BLaER1 (cell line): ENCODE data around the gene MAPK10.
"Not testable (repeated sequence)": the region's sequence is repeated elsewhere in the genome, so short reads cannot be mapped to it uniquely, and the experiment has no call there.

Experiments
- H3K27ac ChIP-seq: shearing (Covaris generic); formaldehyde crosslinking; 2 replicates; pipeline ENCODE4 v1.8.1; 2022
- H3K27me3 ChIP-seq: shearing (Covaris generic); formaldehyde crosslinking; 2 replicates; pipeline ENCODE4 v1.8.1; 2022
- H3K36me3 ChIP-seq: shearing (Covaris generic); formaldehyde crosslinking; 2 replicates; pipeline ENCODE4 v1.8.1; 2022
- H3K4me1 ChIP-seq: shearing (Covaris generic); formaldehyde crosslinking; 2 replicates; pipeline ENCODE4 v1.8.1; 2022
- H3K4me2 ChIP-seq: shearing (Covaris generic); formaldehyde crosslinking; 2 replicates; pipeline ENCODE4 v1.8.1; 2022
- H3K4me3 ChIP-seq: shearing (Covaris generic); formaldehyde crosslinking; 2 replicates; pipeline ENCODE4 v1.8.1; 2022
- H3K9ac ChIP-seq: shearing (Covaris generic); formaldehyde crosslinking; 2 replicates; pipeline ENCODE4 v1.8.1; 2022
- H3K9me3 ChIP-seq: shearing (Covaris generic); formaldehyde crosslinking; 2 replicates; pipeline ENCODE4 v1.8.1; 2022
- H4K20me1 ChIP-seq: shearing (Covaris generic); formaldehyde crosslinking; 2 replicates; pipeline ENCODE4 v1.8.1; 2022
- Cebpa-rat ChIP-seq: shearing (Covaris generic); IDR thresholded peaks from 2 replicates; pipeline ENCODE4 v1.8.1; 2022

MAPK10 gene

DNA sequence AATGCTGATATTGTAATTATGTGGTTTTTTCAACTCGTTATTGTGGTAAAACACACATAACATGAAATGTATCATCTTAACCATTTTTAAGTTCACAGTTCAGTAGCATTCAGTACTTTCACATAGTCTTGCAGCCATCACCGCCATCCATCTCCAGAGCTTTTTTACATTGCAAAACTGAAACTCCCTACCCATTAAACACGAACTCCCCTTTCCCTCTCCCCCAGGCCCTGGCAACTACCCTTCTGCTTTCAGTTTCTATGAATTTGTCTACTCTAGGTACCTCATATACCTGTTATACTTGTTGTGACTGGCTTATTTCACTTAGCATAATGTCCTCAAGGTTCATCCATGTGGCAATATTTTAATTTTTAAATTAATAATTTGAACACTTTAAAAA lies 380.6 kb downstream of the MAPK10 start:
- Histone ChIP-seq H4K20me1 (no peaks in the 10 kb centered on the region), H3K27ac (no peak overlapping the region), H3K9me3 (no peaks in the 10 kb centered on the region), H3K4me1 (no peaks in the 10 kb centered on the region), H3K9ac (no peak overlapping the region), H3K4me2 (no peak overlapping the region), H3K4me3 (no peak overlapping the region), H3K27me3 (no peaks in the 10 kb centered on the region), H3K36me3 (no peaks in the 10 kb centered on the region)
- no peak for TF ChIP-seq Cebpa-rat

DNA sequence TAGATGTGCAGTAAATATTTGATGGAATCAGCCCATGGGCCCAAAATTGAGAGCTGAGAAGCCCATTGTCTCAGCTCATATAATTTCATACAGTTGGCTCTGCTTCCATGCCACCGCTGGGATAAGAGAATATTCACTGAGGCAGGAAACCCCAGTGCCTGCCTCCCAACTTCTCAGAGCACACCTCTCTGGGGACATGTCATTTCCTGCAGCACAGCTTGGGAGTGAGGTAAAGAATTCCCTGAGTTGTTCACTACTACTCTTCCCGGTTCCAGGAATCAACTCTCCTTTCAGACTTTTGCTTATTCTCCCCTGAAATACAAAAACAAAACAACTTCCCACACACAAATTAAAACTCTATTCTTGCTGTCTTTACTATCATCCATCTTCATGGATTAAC lies 389.3 kb downstream of the MAPK10 start:
- Histone ChIP-seq H3K27me3 (no peaks in the 10 kb centered on the region), H3K4me1 (no peaks in the 10 kb centered on the region), H4K20me1 (no peaks in the 10 kb centered on the region), H3K4me2 (no peak overlapping the region), H3K4me3 (no peak overlapping the region), H3K36me3 (no peaks in the 10 kb centered on the region), H3K27ac (no peak overlapping the region), H3K9ac (no peak overlapping the region), H3K9me3 (no peaks in the 10 kb centered on the region)
- TF ChIP-seq Cebpa-rat, result no peak

DNA sequence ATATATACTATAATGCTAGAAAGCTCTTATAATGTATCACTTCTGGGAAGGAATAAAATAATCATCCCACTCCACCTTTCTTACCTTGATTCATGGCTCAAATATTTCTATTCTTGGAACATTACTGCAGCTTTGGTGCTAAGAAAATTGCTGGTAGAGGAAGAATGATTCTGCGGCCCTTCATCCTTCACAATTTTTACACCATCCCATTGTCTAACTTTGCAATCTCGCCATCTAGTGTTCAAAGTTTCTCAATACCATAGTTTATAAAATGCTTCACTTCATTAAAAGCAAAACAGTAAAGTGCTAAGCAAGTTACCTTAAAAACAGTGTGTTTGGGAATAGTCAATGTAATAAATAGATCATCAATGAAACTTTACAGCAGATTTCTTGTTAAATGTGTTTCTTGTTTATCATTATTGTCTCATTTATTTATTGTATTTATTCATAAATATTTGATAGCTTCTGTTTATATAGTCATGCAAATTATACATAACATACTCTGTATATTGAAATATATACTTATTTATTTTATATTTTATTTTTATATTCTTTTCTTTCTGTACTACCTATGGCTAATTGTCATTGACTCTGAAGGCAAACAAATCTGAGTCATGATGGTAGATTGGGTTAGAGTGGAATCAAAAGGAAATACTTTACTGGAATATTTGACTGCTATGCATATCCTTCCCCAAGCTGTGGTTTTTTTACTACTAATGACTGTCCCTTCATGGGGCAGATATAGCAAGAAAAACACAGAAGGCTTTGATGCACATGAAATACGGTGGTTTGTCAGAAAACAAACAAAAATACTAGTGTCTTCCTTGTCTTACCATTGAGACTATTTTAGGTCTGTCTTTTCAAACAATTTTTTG lies 390.7 kb downstream of the MAPK10 start:
- Histone ChIP-seq H3K4me3 (no peak overlapping the region), H3K36me3 (no peaks in the 10 kb centered on the region), H4K20me1 (no peaks in the 10 kb centered on the region), H3K4me1 (no peaks in the 10 kb centered on the region), H3K4me2 (no peak overlapping the region), H3K9me3 (no peaks in the 10 kb centered on the region), H3K9ac (no peak overlapping the region), H3K27me3 (no peaks in the 10 kb centered on the region), H3K27ac (no peak overlapping the region)
- no peak for TF ChIP-seq Cebpa-rat

DNA sequence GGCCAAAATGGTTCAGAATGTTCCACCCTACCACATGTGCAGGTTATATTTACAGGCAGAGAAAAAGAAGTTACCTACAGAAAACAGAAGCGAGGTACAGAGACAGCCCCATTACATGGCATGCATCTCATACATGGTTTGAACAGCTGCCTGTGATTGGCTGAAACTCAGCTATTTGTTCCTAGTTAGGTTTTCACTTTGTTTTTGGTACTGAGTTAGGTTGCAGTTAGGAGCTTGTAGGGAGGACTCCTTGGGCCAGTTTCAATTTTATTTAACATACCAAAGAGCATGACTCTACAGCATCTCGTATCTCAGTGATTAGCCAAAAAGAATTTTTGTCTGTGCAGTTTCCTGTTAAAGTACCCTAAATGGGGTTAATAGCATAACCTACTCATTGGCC lies 392.0 kb downstream of the MAPK10 start:
- Histone ChIP-seq H4K20me1 (no peaks in the 10 kb centered on the region), H3K36me3 (no peaks in the 10 kb centered on the region), H3K27ac (no peak overlapping the region), H3K27me3 (no peaks in the 10 kb centered on the region), H3K4me2 (no peak overlapping the region), H3K9me3 (no peaks in the 10 kb centered on the region), H3K4me3 (no peak overlapping the region), H3K9ac (no peak overlapping the region), H3K4me1 (no peaks in the 10 kb centered on the region)
- no peak for TF ChIP-seq Cebpa-rat

GRCh38 chr4:85966373-85966772 lies 393.5 kb downstream of the MAPK10 start:
- no peak overlapping the region for H3K9ac ChIP-seq
- H3K4me2 ChIP-seq, result no peak overlapping the region

DNA sequence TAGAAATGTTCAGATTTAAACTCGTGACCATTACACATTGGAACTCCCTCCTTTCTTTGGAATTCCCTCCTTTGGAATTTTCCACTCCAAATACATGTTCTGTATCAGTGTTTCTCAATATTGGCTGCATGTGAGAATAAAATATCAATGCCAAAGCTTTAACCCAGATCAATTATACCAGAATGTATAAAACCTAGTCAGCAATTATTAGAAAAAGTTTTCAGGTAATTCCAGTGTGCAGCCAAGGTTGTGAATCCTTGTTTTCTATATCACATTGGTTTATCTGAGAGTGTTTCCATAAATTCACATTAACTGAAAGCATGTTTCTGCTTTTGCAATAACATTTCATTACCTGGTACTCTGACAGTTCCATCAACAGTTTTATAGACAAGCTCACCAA lies 394.3 kb downstream of the MAPK10 start:
- Histone ChIP-seq H3K4me3 (no peak overlapping the region), H3K4me1 (no peaks in the 10 kb centered on the region), H3K4me2 (no peak overlapping the region), H3K27me3 (no peaks in the 10 kb centered on the region), H3K9me3 (no peaks in the 10 kb centered on the region), H4K20me1 (no peaks in the 10 kb centered on the region), H3K9ac (no peak overlapping the region), H3K27ac (no peak overlapping the region), H3K36me3 (no peaks in the 10 kb centered on the region)
- TF ChIP-seq Cebpa-rat, result no peak

More at GRCh38 chr4:85966373-85966772, 393.5 kb downstream of the MAPK10 start:
- no peak overlapping the region for H3K4me3 ChIP-seq
- H3K9me3 ChIP-seq, result no peaks in the 10 kb centered on the region
- no peaks in the 10 kb centered on the region for H4K20me1 ChIP-seq
- no peaks in the 10 kb centered on the region for H3K4me1 ChIP-seq
- H3K27ac ChIP-seq, result no peak overlapping the region
- no peaks in the 10 kb centered on the region for H3K36me3 ChIP-seq
- H3K27me3 ChIP-seq, result no peaks in the 10 kb centered on the region
- TF ChIP-seq Cebpa-rat, result no peak

DNA sequence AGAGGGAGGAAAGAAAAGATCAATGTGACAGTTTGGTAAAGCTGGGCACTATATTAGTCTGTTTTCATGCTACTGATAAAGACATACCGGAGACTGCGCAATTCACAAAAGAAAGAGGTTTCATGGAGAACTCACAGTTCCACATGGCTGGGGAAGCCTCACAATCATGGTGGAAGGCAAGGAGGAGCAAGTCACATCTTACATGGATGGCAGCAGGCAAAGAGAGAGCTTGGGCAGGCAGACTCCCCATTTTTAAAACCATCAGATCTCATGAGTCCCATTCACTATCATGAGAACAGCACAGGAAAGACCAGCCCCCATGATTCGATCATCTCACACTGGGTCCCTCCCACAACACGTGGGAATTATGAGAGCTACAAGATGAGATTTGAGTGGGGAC lies 394.8 kb downstream of the MAPK10 start:
- not testable (repeated sequence) for H3K4me2 ChIP-seq, H3K27me3 ChIP-seq, H3K9ac ChIP-seq, H4K20me1 ChIP-seq, H3K4me3 ChIP-seq, H3K4me1 ChIP-seq, H3K27ac ChIP-seq, H3K36me3 ChIP-seq, H3K9me3 ChIP-seq

- no peak overlapping the region for H3K9ac ChIP-seq
- no peaks in the 10 kb centered on the region for H3K4me1 ChIP-seq
- TF ChIP-seq Cebpa-rat, result no peak
- no peaks in the 10 kb centered on the region for H3K36me3 ChIP-seq
- H4K20me1 ChIP-seq, result no peaks in the 10 kb centered on the region
- no peak overlapping the region for H3K4me2 ChIP-seq
- no peaks in the 10 kb centered on the region for H3K27me3 ChIP-seq
- H3K4me3 ChIP-seq, result no peak overlapping the region
- H3K9me3 ChIP-seq, result no peaks in the 10 kb centered on the region
- H3K27ac ChIP-seq, result no peak overlapping the region
Measured at GRCh38 chr4:85964298-85964697, 395.6 kb downstream of the MAPK10 start.

DNA sequence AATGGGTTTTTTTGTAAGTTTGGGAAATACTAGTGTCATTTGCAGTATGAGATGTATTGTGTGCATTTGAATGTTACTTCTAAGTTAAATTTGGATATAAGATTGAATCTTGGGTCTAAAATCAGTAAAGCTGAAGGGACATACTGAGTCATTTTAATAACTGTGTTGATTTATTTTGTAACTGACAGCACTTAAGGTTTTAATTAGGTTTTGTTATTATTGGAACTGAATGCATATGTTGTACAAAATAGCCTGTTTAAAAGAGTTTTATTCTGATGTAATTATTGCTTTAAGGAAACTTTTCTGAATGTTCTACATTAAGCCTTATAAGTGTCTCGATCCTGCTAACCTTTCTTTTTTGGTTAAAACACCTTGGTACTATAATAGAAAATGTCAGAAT lies 396.6 kb downstream of the MAPK10 start:
- no peak overlapping the region for H3K4me3 ChIP-seq
- no peak for TF ChIP-seq Cebpa-rat
- no peaks in the 10 kb centered on the region for H3K36me3 ChIP-seq
- H3K4me1 ChIP-seq, result no peaks in the 10 kb centered on the region
- H3K27ac ChIP-seq, result no peak overlapping the region
- no peaks in the 10 kb centered on the region for H4K20me1 ChIP-seq
- H3K27me3 ChIP-seq, result no peaks in the 10 kb centered on the region
- no peak overlapping the region for H3K9ac ChIP-seq
- H3K9me3 ChIP-seq, result no peaks in the 10 kb centered on the region
- H3K4me2 ChIP-seq, result no peak overlapping the region

- Histone ChIP-seq H3K4me1 (no peaks in the 10 kb centered on the region), H3K9me3 (no peaks in the 10 kb centered on the region)
Measured at GRCh38 chr4:85961887-85962286, 398.0 kb downstream of the MAPK10 start.

More at GRCh38 chr4:85961887-85962286, 398.0 kb downstream of the MAPK10 start:
- Histone ChIP-seq H3K27ac (no peak overlapping the region), H3K36me3 (no peaks in the 10 kb centered on the region), H3K9ac (no peak overlapping the region), H3K4me3 (no peak overlapping the region), H4K20me1 (no peaks in the 10 kb centered on the region), H3K27me3 (no peaks in the 10 kb centered on the region), H3K4me2 (no peak overlapping the region)
- no peak for TF ChIP-seq Cebpa-rat
